Measurements from ENCODE around the gene OGFR.

The OGFR gene

DNA sequence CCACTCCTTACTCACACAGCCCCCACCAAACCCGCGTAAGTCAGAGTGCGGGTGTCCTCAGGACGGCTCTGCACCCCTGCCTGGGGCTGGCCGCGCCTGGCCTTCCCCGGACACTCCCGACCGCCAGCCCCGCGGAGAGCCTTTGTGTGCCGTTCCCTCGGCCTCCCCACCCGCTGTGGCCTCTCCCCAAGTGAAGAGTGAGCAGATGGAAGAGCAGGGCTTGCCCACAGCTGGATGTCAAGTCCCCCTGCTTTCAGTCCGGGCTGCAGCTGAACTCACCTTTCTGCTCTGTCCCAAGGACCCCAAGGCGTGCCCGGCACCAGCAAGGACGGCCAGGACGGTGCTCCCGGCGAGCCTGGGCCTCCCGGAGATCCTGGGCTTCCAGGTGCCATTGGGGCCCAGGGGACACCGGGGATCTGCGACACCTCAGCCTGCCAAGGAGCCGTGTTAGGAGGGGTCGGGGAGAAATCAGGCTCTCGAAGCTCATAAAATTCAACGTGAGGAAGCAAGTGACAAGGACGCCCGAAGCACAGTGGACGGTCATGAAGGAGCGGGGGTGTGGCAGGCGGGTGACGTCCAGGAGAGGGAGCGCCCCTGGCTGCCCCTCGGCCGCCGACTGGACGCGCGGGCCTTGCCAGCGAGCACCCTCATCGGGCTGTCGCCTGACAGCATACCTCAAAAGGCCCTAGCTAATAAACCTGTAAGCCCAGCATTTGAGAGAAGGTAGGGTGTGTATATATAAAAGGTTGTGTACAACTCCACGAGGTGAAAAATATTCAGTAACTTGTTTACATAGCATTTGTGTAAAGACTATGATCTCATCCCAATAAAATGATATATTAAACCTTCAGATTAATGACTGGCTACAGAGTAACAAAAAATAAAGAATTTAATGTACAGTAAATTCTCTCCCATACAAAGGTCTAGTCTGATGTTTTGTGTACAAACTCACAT lies 35.9 kb downstream of the OGFR start:
- no peaks in the 10 kb centered on the region for H3K36me3 ChIP-seq (ENCODE audit: control insufficient read depth, insufficient read depth, low read length)
- no peak overlapping the region for H2AFZ ChIP-seq
- no peaks in the 10 kb centered on the region for H3K4me1 ChIP-seq
- H3K4me2 ChIP-seq (ENCODE audit: low read length), result no peak overlapping the region
- no peak overlapping the region for H3K27ac ChIP-seq
- H3K27me3 ChIP-seq (ENCODE audit: control insufficient read depth, insufficient read depth, low read length), result no peaks in the 10 kb centered on the region
- no peaks in the 10 kb centered on the region for H3K9me3 ChIP-seq (ENCODE audit: control insufficient read depth, low read length)
- no peak overlapping the region for H3K4me3 ChIP-seq (ENCODE audit: low read depth, low read length)
- TF ChIP-seq, protein P1, sequence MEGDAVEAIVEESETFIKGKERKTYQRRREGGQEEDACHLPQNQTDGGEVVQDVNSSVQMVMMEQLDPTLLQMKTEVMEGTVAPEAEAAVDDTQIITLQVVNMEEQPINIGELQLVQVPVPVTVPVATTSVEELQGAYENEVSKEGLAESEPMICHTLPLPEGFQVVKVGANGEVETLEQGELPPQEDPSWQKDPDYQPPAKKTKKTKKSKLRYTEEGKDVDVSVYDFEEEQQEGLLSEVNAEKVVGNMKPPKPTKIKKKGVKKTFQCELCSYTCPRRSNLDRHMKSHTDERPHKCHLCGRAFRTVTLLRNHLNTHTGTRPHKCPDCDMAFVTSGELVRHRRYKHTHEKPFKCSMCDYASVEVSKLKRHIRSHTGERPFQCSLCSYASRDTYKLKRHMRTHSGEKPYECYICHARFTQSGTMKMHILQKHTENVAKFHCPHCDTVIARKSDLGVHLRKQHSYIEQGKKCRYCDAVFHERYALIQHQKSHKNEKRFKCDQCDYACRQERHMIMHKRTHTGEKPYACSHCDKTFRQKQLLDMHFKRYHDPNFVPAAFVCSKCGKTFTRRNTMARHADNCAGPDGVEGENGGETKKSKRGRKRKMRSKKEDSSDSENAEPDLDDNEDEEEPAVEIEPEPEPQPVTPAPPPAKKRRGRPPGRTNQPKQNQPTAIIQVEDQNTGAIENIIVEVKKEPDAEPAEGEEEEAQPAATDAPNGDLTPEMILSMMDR (IDR thresholded peaks at IDR 0.05), result no peak
- no peak overlapping the region for H3K9ac ChIP-seq
- no peaks in the 10 kb centered on the region for H3K79me2 ChIP-seq

DNA sequence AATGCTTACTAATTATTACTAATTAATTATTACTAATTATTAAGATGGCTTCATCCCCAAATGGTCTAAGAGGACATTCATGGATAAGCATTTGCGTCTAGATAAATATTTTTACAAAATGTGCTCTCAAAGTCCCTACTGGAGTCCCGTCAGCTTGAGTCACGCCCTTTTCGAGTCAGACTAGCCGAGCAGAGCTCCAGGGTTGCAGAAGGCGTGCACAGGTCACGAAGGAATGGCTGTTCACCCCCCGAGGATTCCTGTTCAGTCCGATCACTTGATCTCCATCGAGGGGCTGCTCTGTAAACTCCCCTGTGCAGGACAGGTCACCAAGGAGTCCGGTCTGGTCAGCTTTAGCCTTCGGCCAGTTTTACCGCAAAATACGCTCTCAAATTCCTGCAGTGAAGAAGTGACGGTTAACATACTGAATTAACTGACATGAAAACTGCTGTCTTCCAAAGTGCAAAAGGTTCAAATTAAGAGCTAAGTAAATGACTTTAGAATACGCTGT lies 37.1 kb downstream of the OGFR start:
- Histone ChIP-seq H3K9me3 (ENCODE audit: control insufficient read depth, low read length) (no peaks in the 10 kb centered on the region), H3K4me2 (ENCODE audit: low read length) (no peak overlapping the region), H3K27ac (no peak overlapping the region), H3K4me3 (ENCODE audit: low read depth, low read length) (no peak overlapping the region), H3K36me3 (ENCODE audit: control insufficient read depth, insufficient read depth, low read length) (no peaks in the 10 kb centered on the region), H3K27me3 (ENCODE audit: control insufficient read depth, insufficient read depth, low read length) (no peaks in the 10 kb centered on the region), H3K79me2 (no peaks in the 10 kb centered on the region), H3K4me1 (no peaks in the 10 kb centered on the region), H2AFZ (no peak overlapping the region), H3K9ac (no peak overlapping the region)
- TF ChIP-seq, protein P1 (IDR thresholded peaks at IDR 0.05), result no peak

DNA sequence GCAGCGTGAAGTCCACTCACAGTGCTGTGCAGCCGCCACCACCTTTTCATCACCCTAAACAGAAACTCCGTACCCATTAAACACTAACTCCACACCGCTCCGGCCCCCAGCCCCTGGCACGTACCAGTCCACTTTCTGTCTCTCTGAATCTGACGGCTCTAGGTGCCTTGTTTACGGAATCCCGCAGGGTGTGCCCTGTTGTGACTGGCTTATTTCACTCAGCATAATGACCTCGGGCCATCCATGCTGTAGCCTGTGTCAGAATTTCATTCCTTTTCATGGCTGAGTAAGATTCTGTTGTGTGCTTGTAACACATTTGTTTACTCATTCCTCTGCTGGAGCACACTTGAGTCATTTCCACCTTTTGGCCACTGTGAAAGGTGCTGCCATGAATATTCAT lies 39.0 kb downstream of the OGFR start:
- H3K27me3 ChIP-seq (ENCODE audit: control insufficient read depth, insufficient read depth, low read length), result no peaks in the 10 kb centered on the region
- H3K9me3 ChIP-seq (ENCODE audit: control insufficient read depth, low read length), result no peaks in the 10 kb centered on the region
- TF ChIP-seq, protein P1 (IDR thresholded peaks at IDR 0.05), result no peak
- H3K9ac ChIP-seq, result no peak overlapping the region
- H2AFZ ChIP-seq, result no peak overlapping the region
- no peaks in the 10 kb centered on the region for H3K79me2 ChIP-seq
- H3K4me2 ChIP-seq (ENCODE audit: low read length), result no peak overlapping the region
- H3K4me1 ChIP-seq, result no peaks in the 10 kb centered on the region
- H3K27ac ChIP-seq, result no peak overlapping the region
- H3K4me3 ChIP-seq (ENCODE audit: low read depth, low read length), result no peak overlapping the region
- no peaks in the 10 kb centered on the region for H3K36me3 ChIP-seq (ENCODE audit: control insufficient read depth, insufficient read depth, low read length)

DNA sequence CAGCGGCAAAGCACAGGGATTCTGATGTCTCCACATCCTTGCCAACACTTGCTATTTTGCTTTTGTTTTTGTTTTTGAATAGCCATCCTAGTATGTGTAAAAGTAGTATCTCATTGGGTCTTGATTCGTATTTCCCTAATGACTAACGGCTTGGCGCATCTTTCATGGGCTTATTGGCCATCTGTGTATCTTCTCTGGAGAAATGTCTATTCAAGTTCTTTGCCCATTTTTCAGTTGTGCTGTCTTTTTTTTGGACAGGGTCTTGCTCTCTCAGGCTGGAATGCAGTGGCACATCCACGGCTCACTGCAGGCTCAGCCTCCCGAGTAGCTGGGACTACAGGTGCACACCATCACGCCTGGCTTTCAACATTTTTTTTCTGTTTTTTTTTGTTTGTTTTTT lies 39.5 kb downstream of the OGFR start:
- no peaks in the 10 kb centered on the region for H3K9me3 ChIP-seq (ENCODE audit: control insufficient read depth, low read length)
- no peaks in the 10 kb centered on the region for H3K36me3 ChIP-seq (ENCODE audit: control insufficient read depth, insufficient read depth, low read length)
- H3K27me3 ChIP-seq (ENCODE audit: control insufficient read depth, insufficient read depth, low read length), result no peaks in the 10 kb centered on the region
- no peak overlapping the region for H3K27ac ChIP-seq
- no peak overlapping the region for H3K4me3 ChIP-seq (ENCODE audit: low read depth, low read length)
- TF ChIP-seq, protein P1 (IDR thresholded peaks at IDR 0.05), result no peak
- H3K4me1 ChIP-seq, result no peaks in the 10 kb centered on the region
- no peak overlapping the region for H2AFZ ChIP-seq
- H3K79me2 ChIP-seq, result no peaks in the 10 kb centered on the region
- H3K9ac ChIP-seq, result no peak overlapping the region
- H3K4me2 ChIP-seq (ENCODE audit: low read length), result no peak overlapping the region

All from parathyroid adenoma (tissue), 2 donors.